Measurements from ENCODE around the gene PHLDB1.
"Not testable (repeated sequence)": the region's sequence is repeated elsewhere in the genome, so short reads cannot be mapped to it uniquely, and the experiment has no call there.

PHLDB1 gene

DNA sequence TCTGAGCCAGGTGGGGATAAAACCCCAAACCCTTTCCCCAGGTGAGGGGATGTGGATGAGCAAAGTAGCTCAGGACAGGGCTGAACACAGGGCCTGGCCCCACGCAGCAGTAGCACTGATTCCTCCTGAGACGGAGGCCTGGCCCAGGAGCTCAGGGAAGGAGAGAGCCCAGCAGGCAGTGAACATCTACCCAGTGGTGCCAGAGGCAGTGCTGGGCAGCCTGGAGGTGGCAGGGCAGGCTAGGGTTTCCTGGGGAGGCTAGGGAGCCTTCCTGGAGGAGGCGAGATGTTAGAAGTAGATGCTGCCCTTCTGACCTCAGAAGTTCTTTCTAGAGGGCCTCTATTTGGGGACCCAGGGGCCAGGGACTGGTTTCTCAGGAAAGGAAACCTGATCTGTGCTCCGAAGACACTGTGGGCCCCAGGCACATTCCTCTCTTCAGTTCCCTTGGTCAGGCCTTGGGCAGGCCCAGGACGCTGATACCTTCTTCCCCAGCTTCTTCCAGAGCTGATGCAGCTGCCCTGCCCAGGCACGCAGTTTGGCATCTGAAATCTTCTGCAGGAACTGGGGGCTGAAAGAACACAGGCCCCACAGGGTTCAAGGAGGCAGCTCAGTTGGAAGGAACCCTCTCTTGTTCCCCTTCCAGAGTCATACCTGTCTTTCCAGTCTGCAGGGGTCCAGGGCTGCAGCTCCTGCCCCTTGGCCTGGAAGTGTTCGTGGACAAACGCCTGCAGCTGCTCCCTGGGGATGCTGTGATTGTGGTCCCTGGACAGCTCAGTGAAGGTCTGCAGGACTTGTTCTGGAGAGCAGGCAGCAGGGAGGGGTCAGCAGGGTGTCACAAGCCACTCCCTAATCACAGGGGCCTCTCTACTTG lies 55.2 kb downstream of the PHLDB1 start:
- Mint-ChIP-seq H3K27me3 (no peaks in the 10 kb centered on the region), H3K4me3 (no peak overlapping the region), H3K36me3 (no peaks in the 10 kb centered on the region), H3K4me1 (ENCODE audit: low read depth) (peaks cover 7% of the 10 kb centered on the region), H3K27ac (no peak overlapping the region), H3K9me3 (ENCODE audit: low read depth) (no peaks in the 10 kb centered on the region)

DNA sequence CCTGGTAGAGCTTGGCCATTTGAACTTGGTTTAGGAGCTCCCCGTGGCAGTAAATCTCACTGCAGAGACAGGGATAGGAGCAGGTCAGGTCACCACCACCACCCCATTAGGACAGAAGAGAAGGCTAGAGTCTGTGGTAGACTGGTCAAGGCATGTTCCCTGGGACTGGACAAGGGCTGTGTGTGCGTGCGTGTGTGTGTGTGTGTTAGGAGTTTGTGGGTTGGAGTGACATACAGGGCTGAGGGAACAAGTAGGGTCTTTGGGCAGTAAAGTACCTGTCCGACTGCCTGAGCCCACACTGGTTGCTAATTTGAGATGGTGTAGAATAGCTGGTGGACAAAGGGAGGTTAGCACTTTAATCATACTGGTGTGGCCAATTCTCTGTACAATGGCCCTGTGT lies 56.0 kb downstream of the PHLDB1 start:
- Mint-ChIP-seq H3K9me3 (ENCODE audit: low read depth) (no peaks in the 10 kb centered on the region), H3K4me1 (ENCODE audit: low read depth) (peaks cover 7% of the 10 kb centered on the region), H3K27ac (no peak overlapping the region), H3K4me3 (no peak overlapping the region), H3K27me3 (no peaks in the 10 kb centered on the region), H3K36me3 (no peaks in the 10 kb centered on the region)

DNA sequence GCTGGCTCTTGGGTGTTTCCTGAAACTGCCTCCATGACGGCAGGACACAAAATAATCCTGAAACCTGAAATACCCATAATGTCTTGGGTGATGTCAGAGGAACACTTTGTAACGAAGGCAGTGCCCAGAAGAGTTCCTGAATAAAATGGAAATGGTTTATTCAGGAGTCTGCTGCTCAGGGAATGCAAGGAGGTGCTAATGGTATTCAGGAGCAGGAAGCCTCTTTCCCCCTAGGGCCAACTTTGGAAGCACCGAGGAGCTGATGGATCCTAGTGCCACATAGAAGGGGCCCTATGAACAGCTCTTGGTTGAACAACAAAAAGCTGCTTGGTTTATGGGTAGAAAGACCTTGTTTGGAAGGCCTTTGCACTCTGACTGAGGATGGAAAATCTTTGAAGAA lies 56.5 kb downstream of the PHLDB1 start:
- Mint-ChIP-seq H3K27me3 (no peaks in the 10 kb centered on the region), H3K27ac (no peak overlapping the region), H3K4me3 (no peak overlapping the region), H3K4me1 (ENCODE audit: low read depth) (peaks cover 7% of the 10 kb centered on the region), H3K36me3 (no peaks in the 10 kb centered on the region), H3K9me3 (ENCODE audit: low read depth) (no peaks in the 10 kb centered on the region)

DNA sequence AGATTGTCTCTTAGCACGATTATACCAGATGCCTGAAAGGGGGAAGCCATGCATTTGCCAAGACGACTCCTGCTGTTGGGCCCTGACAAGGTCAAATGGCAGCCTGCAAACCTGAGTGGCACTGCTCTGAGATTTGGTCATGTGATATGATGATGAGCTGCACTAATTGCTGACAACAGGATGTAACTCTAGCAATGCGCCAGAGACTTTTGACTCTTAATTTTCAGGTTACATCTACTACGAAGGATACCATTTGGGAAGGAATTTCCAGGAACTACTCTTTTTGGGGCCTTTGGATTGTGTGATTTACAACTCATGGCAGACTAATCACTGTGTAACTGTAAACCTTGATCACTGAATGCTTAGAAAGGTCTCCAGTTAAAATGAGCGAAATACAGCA lies 59.0 kb downstream of the PHLDB1 start:
- Mint-ChIP-seq H3K4me1 (ENCODE audit: low read depth) (peaks cover 3% of the 10 kb centered on the region), H3K27ac (no peak overlapping the region), H3K4me3 (no peak overlapping the region), H3K36me3 (no peaks in the 10 kb centered on the region), H3K27me3 (no peaks in the 10 kb centered on the region), H3K9me3 (ENCODE audit: low read depth) (peaks cover 3% of the 10 kb centered on the region)

DNA sequence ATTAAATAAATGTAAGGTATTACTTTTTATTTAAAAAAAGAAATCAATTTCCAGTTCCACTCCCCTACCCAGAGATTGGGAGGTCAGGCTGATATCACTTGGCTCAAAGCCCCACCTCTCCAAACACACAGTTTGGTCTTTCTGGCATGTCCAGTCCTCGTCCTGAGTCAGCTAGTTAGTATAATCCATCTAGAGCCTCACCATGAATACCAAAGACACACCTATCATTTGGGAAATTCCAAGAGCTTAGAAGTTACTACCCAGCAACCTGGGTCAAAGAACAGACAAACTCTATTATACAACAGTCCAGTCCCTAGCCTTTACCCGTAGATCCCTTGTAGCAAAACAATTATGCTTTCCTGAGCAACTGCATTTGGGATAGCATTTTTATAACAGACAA lies 62.6 kb downstream of the PHLDB1 start:
- Mint-ChIP-seq H3K9me3 (ENCODE audit: low read depth) (peaks cover 5% of the 10 kb centered on the region), H3K4me1 (ENCODE audit: low read depth) (peaks cover 3% of the 10 kb centered on the region), H3K27me3 (no peaks in the 10 kb centered on the region), H3K36me3 (no peaks in the 10 kb centered on the region), H3K4me3 (no peak overlapping the region), H3K27ac (no peak overlapping the region)

DNA sequence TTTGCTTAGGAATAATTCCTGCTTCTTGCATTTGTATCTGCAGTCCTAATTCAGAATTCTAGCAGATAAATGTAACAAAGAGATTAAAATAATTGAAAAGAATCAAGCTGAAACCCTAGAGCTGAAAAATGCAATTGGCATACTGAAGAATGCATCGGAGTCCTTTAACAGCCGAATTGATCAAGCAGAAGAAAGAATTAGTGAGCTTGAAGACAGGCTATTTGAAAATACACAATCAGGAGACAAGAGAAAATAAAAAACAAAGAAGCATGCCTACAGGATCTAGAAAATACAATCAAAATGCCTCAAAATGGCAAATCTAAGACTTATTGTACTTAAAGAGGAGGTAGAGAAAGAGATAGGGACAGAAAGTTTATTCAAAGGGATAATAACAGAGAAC lies 63.8 kb downstream of the PHLDB1 start:
- Mint-ChIP-seq H3K36me3 (no peaks in the 10 kb centered on the region), H3K9me3 (ENCODE audit: low read depth) (peaks cover 5% of the 10 kb centered on the region), H3K27me3 (no peaks in the 10 kb centered on the region), H3K4me3 (no peak overlapping the region), H3K27ac (no peak overlapping the region), H3K4me1 (ENCODE audit: low read depth) (peaks cover 2% of the 10 kb centered on the region)

DNA sequence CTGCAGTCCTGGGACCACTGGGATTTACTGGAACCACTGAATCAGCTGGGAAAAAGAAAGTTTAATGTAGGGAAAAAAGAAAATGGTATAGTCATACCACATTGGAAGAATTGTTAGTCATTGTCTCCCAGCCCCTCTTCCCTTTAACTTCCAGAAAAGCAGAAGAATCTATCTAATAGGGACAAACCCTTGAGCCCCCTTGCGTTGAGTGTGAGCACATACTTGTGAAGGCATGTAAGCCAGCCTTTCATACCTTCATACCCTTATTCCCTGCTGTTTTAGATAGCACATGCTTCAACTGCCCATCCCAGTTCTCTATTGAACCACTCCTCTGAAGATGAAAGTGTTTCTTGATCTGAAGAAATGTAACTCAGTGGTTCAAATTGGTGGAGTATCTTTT lies 65.4 kb downstream of the PHLDB1 start:
- Mint-ChIP-seq H3K9me3 (ENCODE audit: low read depth) (peaks cover 5% of the 10 kb centered on the region), H3K4me3 (no peak overlapping the region), H3K27me3 (no peaks in the 10 kb centered on the region), H3K27ac (no peak overlapping the region), H3K36me3 (peaks cover 3% of the 10 kb centered on the region), H3K4me1 (ENCODE audit: low read depth) (no peaks in the 10 kb centered on the region)

DNA sequence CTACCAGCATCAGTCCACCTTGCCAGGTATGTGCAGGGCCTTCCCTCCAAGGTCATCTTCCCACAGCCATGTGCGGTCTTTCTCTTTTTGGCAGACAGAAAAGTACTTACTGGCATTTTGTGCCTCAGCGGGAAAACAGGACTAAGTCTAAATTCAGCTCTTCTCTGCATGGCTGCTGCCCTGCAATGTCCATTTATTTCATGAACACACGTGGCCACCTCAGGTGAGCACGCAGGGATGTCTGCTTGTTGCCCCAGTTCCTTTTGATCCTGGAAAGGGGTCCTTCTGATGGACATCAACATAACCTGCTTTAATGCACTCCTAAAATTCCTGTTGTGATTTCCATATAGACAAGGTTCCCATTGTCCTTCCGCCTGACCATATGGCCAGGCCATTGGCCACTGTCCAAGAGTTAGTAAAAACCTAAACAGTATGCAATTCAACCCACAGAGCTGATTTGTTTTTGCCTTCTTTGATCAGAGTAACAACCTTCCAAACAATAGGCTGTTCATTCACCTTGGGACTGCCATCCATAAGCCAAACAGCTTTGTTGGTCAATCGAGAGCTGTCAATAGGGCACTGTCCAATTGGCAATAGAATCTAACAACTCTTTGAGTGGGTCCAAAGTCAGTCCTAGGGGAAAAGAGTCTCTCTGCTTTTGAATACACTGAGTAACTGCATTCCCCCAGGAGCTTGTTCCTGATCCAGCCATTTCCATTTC lies 66.1 kb downstream of the PHLDB1 start:
- Mint-ChIP-seq H3K9me3 (ENCODE audit: low read depth) (peaks cover 5% of the 10 kb centered on the region), H3K27me3 (no peaks in the 10 kb centered on the region), H3K36me3 (peaks cover 3% of the 10 kb centered on the region), H3K4me3 (no peak overlapping the region), H3K4me1 (ENCODE audit: low read depth) (no peaks in the 10 kb centered on the region), H3K27ac (no peak overlapping the region)

DNA sequence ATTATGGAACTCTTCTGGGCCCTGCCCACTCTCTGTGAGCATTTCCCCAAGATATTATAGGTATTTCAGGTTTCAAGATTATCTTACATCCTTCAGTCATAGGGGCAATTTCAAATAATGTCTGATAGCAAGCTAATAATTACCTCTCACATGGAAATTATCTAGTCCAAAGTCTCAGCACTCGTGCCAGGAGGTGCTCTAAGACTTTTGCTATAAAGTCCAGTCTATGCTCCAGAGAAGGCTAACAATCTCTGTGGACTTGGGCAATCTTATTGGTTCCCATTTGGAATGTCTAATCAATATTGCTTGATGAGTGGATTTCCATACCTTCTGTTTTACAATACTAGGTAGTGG lies 66.6 kb downstream of the PHLDB1 start:
- no peaks in the 10 kb centered on the region for H3K4me1 Mint-ChIP-seq (ENCODE audit: low read depth)
- no peaks in the 10 kb centered on the region for H3K27me3 Mint-ChIP-seq
- peaks cover 5% of the 10 kb centered on the region for H3K9me3 Mint-ChIP-seq (ENCODE audit: low read depth)
- H3K27ac Mint-ChIP-seq, result no peak overlapping the region
- H3K36me3 Mint-ChIP-seq, result peaks cover 3% of the 10 kb centered on the region
- no peak overlapping the region for H3K4me3 Mint-ChIP-seq

DNA sequence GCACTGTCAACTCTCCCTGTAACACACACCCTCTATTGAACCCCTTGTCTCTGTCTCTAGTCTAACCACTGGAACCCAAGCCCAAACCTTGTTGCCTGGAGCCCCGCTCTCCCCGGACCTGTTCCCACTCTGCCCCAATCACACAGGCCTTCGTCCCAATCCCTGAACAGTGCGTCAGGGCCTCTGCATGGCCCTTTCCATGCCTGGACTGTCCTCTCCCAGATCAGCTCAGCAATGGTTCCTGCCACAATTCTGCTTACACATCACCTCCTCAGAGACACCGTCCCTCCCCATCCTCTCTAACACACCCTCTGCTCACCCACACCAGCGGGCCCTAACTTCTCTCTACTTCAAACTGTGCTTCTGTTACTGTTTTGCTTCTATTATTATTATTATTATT lies 70.6 kb downstream of the PHLDB1 start:
- H3K9me3 Mint-ChIP-seq (ENCODE audit: low read depth), result no peaks in the 10 kb centered on the region
- no peak overlapping the region for H3K27ac Mint-ChIP-seq
- peaks cover 3% of the 10 kb centered on the region for H3K36me3 Mint-ChIP-seq
- H3K4me3 Mint-ChIP-seq, result no peak overlapping the region
- no peaks in the 10 kb centered on the region for H3K4me1 Mint-ChIP-seq (ENCODE audit: low read depth)
- H3K27me3 Mint-ChIP-seq, result no peaks in the 10 kb centered on the region

DNA sequence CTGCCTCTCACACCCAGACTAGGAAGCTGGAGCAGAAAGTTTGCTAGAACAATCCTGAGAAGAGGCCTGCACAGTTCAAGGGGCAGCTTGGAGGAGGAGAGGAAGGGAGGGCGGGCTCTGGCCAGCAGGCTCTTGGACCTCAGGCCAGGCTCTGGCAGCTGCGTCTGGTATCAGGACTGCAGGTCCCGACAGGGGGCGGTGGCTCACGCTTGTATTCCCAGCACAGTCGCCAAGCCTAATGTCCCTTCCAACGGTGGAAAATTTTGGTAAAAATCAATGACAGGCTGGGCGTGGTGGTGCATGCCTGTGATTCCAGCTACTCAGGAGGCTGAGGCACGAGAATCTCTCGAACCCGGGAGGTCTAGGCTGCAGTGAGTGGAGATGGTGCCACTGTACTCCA lies 71.5 kb downstream of the PHLDB1 start:
- not testable (repeated sequence) for H3K4me1 Mint-ChIP-seq (ENCODE audit: low read depth); H3K36me3 Mint-ChIP-seq; H3K27ac Mint-ChIP-seq

DNA sequence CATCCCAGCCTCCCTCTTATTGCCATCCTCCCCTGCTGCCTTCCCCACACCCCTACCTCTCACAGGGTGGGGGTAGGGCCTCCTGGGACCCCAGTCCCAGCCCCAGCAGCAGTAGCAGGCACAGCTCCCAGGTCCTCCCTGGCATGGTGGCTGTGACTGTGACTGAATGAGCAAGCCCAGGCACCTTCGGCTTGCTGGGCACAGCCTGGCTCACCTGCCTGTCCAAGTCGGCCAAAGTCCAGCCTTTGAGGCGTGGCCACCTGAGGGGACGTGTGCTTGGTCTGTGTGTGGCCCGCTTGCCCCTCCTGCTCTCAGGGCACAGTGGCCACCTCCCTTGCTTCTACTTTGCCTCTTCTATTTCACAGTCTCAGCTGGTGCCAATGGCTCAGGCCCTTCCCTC lies 72.1 kb downstream of the PHLDB1 start, which contains the start of gene TREH:
Gene TREH, minus strand, starts transcription at position 168 of the 400 bp plus-strand sequence. Its CDS starts 23 bp downstream, at position 145.
- Mint-ChIP-seq H3K4me1 (ENCODE audit: low read depth) (no peaks in the 10 kb centered on the region), H3K4me3 (no peak within 1 kb of the TSS), H3K27ac (no peak within 1 kb of the TSS), H3K27me3 (no peaks in the 10 kb centered on the region), H3K9me3 (ENCODE audit: low read depth) (no peaks in the 10 kb centered on the region), H3K36me3 (peaks cover 3% of the 10 kb centered on the region)

More for the DNA sequence above, 71.5 kb downstream of the PHLDB1 start:
- H3K9me3 Mint-ChIP-seq (ENCODE audit: low read depth); H3K27me3 Mint-ChIP-seq; H3K4me3 Mint-ChIP-seq: not testable (repeated sequence)

DNA sequence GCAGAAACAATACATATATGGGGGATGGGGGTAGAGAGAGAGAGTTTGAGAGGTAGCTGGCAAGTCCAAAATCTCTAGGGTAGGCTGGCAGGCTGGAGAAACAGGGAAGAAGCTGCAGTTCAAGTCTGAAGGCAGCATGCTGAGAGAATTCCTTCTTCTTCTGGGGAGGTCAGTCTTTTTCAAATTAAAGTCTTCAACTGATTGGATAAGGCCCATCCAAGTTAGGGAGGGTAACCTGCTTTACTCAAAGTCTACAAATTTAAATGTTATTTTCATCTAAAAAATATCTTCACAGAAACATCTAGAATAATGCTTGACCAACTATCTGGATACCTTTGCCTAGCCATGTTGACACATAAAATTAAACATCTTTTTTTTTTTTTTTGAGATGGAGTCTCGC lies 75.0 kb downstream of the PHLDB1 start:
- H3K4me3 Mint-ChIP-seq, result no peak overlapping the region
- H3K36me3 Mint-ChIP-seq, result no peaks in the 10 kb centered on the region
- H3K9me3 Mint-ChIP-seq (ENCODE audit: low read depth), result no peaks in the 10 kb centered on the region
- no peaks in the 10 kb centered on the region for H3K27me3 Mint-ChIP-seq
- H3K27ac Mint-ChIP-seq, result no peak overlapping the region
- no peaks in the 10 kb centered on the region for H3K4me1 Mint-ChIP-seq (ENCODE audit: low read depth)

DNA sequence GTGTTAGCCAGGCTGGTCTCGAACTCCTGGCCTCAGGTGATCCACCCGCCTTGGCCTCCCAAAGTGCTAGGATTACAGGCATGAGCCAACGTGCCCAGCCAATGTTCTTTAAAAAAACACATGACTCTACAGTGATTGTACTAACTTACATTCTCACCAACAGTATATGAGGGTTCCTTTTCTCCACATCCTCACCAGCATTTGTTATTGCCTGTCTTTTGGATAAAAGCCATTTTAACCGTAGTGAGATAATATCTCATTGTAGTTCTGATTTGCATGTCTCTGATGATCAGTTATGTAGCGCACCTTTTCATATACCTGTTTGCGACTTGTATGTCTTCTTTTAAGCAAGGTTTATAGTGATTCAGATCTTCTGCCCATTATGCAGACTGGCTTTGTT lies 75.5 kb downstream of the PHLDB1 start:
- H3K9me3 Mint-ChIP-seq (ENCODE audit: low read depth); H3K27ac Mint-ChIP-seq; H3K4me3 Mint-ChIP-seq; H3K27me3 Mint-ChIP-seq; H3K4me1 Mint-ChIP-seq (ENCODE audit: low read depth); H3K36me3 Mint-ChIP-seq: not testable (repeated sequence)

DNA sequence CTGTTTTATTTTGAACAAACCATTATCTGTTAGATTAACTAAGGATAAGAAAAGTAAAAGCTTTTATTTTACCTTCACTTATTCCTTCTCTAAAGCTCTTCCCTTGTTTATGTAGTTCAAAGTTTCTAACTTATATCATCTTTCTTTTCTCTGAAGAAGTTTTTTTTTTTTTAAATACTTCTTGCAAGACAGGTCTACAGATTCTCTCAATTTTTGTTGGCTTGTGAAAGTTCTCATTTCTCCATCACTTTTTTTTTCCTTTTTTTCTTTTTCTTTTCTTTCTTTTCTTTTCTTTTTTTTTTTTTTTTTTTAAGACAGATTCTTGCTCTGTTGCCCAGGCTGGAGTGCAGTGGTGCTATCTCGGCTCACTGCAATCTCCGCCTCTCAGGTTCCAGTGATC lies 76.8 kb downstream of the PHLDB1 start:
- no peaks in the 10 kb centered on the region for H3K27me3 Mint-ChIP-seq
- H3K4me3 Mint-ChIP-seq, result no peak overlapping the region
- H3K36me3 Mint-ChIP-seq, result no peaks in the 10 kb centered on the region
- H3K9me3 Mint-ChIP-seq (ENCODE audit: low read depth), result no peaks in the 10 kb centered on the region
- peaks cover 6% of the 10 kb centered on the region for H3K4me1 Mint-ChIP-seq (ENCODE audit: low read depth)
- no peak overlapping the region for H3K27ac Mint-ChIP-seq

DNA sequence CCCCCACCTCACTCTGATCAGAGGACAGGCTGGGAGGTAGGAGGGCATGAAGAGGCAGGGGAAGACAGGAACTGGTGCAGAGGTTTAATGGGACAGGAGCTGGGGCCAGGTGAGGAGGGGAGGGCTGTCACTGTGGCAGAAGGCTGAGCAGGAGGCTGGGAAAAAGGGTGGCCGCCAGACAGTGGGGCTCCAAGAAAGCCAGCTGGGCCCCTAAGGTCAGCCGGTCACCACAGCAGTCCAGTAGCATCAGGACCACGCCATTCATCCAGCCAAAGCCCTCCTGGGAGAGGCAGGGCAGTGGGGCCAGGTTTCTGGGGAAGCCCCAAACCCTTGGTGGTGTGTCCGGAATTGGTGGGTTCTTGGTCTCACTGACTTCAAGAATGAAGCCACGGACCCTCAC lies 80.5 kb downstream of the PHLDB1 start:
- Mint-ChIP-seq H3K36me3 (no peaks in the 10 kb centered on the region), H3K9me3 (ENCODE audit: low read depth) (no peaks in the 10 kb centered on the region), H3K27me3 (no peaks in the 10 kb centered on the region), H3K4me1 (ENCODE audit: low read depth) (peaks cover 30% of the 10 kb centered on the region), H3K4me3 (no peak overlapping the region), H3K27ac (no peak overlapping the region)

All from activated naive CD8-positive, alpha-beta T cell (primary cell).